Measurements from ENCODE around the gene ZNF485.

DNA sequence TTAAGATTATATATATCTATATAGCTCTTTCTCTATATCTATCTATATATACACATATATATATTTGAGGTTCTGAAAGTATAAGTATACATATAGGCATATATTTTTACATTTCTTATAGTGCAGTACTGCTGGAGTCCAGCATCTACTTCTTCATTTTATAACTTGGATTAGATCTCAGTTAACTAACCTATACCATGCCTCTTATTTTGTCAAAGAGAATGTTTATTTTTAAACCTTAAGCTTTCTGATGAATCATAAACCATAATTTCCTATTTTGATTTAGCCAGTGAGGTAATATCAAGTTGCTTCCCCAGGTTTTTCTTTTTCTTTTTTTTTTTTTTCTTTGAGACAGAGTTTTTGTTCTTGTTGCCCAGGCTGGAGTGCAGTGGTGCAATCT is 34.4 kb downstream of the ZNF485 start:
- TF ChIP-seq, protein P1, sequence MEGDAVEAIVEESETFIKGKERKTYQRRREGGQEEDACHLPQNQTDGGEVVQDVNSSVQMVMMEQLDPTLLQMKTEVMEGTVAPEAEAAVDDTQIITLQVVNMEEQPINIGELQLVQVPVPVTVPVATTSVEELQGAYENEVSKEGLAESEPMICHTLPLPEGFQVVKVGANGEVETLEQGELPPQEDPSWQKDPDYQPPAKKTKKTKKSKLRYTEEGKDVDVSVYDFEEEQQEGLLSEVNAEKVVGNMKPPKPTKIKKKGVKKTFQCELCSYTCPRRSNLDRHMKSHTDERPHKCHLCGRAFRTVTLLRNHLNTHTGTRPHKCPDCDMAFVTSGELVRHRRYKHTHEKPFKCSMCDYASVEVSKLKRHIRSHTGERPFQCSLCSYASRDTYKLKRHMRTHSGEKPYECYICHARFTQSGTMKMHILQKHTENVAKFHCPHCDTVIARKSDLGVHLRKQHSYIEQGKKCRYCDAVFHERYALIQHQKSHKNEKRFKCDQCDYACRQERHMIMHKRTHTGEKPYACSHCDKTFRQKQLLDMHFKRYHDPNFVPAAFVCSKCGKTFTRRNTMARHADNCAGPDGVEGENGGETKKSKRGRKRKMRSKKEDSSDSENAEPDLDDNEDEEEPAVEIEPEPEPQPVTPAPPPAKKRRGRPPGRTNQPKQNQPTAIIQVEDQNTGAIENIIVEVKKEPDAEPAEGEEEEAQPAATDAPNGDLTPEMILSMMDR (IDR thresholded peaks at IDR 0.05; ENCODE audit: low read depth, low read length): no peak
- TF ChIP-seq POLR2A (IDR thresholded peaks at IDR 0.05; ENCODE audit: extremely low read depth, insufficient read length): no peak

Measured in NB4 (cell line).